GM19438 (cell line): Measurements from ENCODE around the gene ATXN7.

ENCODE experiments used
- ATAC-seq: cut with Tn5 transposase; IDR thresholded peaks from one replicate; pipeline ENCODE4 v1.9.1; 2021; ENCODE audit warnings: low read depth; ENCODE audit not compliant: unreplicated experiment

The ATXN7 gene

DNA sequence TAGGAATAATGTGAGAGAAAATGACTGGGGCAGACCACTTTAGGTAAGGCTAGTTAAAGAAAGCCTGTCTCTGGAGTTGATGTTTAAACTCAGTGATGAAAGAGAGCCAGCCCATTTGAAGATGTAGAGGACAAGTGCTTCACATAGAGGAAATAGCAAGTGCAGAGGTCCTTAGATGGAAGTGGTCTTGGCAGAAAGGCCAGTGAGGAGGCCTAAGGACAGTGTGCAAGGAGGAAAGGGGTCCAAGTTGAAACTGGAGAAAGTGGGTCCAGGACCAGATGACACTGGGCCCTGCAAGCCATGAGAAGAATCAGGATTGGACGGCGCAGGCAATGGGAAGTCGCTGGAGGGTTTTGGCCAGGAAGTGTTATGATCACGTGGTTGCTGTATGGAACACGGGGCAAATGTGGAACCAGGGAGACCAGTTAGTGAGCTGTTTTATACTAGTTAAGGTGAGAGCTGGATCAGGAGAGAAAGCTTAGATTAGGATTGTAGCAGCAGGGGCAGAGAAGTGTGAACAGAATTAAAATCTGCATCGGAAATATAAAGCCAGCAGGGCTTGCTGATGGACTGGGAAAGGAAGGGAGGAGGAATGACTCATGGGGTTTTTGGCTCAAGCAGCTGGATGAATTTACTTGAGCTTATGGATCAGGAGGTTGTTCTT, 96.5 kb downstream of the ATXN7 start:
- ATAC-seq: no peak

DNA sequence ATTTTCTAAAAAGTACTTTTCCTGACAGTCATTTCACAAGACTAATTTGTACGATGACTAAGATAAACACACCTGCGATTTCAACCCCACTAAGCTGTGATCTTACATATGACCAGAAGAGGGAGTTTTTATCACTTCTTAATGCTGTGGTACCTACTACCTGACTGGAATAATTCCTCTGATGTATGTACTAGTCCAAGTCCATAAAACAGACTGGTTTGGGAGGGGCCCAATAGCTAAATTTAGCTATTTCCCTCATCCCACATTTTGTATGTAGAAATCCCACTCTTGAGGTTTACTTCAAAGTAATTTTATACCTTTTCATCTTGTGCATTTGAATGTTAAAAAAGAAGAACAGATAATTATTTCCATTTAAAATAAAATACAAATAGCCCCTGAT, 98.2 kb downstream of the ATXN7 start:
- ATAC-seq: peak; percentile 80

DNA sequence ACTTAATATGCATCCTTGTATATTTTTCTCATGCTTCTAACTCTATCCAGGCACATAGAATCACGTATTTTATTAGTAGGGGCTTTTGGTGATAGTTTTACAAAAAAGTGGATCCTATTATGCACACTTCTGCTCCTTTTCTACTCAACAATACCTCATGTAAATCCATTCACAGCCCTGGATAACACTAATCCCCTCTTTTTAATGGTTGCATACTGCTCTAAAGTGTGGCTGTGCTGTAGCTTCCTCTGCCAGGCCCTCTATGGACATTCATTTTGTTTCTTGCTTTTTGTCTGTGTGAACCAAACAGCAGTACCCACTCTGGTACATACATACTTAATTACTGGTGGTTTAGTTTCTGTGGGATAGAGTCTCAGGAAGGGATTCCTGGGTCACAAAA, 99.8 kb downstream of the ATXN7 start:
- no peak for ATAC-seq

DNA sequence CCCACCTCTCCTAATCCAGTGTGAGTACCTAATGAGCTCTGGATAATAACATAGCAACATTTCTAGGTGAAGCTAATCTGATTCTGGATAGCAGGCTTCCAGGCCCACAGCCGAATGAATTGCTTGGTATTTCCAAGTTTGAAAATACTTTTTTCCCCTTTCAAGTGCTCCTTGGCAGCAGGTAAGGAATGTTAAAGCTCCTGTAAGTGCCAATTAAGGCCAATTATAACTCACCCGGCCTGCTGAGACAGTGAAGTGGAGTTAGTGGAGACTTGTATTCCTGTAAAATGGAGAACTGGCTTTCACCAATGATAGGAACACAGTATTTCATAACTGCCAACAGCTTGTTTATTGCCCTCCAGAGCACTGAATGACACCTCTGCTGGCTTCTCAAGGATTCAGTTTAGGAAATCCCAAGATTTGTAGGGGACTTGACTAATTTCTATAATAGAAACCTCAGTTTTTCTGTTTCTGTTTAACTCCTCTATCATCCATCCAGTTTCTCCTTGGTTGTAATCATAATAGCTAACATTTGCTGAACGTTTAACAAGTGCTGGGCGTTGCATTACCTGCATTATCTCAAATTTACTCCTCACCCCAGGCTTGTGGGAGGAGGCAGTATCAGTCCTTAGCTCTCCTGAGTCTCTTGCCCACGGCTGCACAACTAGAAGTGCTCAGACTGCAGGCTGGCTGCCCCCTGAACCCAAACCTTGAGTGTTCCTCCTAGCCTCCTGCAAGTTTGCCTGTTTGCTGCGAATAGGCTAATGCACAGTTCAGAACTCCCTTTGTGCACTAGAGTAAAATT, 101.2 kb downstream of the ATXN7 start:
- no peak for ATAC-seq

DNA sequence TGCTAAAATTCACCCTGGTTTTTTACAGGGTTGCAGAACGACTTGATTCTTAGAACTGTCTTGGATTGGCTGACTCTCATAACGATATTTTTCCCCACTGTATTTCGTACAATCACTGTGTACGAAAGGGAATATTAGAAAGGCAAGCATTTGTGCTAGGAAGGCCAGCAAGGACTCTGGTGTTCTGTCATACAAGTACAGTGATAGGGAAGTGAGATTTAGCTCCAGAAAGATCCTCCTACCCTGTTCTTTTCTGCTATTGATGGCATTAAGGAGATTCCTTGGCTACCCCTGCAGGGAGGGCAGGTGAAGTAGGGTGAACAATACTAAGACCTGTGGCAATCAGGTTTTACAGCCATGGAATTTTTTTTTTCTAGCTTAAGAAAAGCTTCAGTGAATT, 102.3 kb downstream of the ATXN7 start:
- no peak for ATAC-seq

DNA sequence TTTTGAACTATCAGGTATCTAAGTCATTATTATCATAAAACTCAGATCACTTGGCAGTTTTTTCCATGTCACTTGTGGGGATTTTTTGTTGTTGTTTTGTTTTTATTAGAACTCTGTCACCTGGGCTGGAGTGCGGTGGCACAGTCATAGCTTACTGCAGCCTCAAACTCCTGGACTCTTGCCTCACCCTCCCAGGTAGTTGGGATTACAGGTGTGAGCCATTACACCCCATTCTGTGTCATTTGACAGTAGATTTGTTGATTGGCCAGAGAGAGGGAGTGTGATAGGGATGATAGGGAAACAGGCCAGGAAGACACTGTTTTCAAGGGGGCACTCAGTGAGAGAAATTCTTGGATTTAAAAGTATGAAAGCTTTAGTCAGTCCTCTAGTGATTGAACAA, 103.2 kb downstream of the ATXN7 start:
- ATAC-seq: no peak

DNA sequence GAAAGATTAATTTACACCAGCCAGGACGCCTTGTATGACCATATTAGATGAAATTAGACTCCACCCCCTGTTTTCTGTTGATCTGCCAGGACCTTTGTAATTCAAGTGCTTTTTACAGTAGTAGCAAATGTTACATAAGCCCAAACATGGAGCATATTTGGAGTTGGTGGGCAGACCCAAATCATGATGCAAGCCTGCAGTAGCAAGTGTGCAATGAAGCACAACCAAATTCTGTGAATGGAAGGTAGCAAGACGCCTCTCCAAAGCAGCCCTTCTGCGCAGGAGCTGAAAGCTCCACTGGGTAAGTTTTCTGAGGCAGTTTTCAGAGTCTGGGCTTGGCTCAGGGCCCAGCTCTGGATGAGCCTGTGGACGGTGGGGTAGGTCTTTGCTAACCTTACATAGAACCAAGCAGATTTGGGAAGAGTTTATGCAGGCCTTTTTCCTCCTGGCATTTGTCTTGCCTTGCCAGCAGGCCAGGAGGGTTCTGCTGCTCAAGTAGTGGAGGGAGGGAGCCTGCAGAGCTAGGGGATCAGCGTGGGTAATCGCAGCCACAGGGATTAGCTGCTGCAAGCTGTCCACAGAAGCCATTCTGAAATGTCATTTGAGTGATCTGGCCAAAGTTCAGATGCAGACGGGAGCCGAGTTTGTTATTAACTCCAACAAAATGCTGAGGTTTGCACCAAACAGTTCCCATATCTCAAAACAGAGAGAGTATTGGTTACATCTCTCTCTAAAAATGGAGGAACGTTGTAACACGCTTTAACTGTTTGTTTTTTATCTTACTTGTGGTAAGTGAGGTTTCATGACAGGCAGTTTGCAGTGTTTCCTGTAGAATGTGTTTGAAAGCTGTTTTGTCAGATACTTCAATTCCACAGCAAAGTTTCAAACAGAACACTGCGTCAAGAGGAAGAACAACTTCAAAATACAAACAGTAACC, 104.3 kb downstream of the ATXN7 start:
- peak; percentile 64 for ATAC-seq

DNA sequence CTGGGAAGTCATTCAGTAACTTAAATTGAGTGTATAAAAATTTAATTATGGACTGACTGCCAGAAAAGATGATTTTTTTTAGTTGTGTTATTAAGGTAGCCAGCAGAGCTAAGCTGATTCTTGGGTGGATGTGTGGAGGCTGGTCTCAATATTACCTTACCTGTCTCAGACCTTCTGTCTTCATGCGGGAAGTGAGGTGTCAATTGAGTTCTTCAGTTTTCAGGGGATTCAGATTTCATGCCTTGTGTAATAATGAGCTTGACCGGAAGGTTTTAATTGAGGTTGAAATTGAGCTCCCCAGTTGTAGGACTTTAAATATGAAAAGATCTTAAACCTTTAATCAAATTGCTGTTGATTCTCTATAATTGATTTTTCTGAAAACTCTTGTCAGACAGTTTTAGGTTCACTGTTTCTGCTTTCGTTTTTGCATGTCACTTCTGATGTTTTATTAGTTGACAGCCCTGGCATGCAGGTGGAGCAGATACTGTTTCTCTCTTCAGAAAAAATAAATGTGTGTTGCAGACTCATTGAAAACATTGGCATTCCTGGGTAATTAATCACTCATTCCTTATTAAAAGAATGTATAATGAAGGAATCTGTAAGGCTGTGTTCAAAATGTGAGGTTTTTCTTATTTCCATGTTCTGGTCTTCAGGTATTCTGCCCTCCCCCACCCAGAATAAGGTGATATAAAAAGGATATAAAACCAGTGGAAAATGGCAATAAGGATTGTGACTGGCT, 105.1 kb downstream of the ATXN7 start:
- peak; percentile 23 for ATAC-seq

DNA sequence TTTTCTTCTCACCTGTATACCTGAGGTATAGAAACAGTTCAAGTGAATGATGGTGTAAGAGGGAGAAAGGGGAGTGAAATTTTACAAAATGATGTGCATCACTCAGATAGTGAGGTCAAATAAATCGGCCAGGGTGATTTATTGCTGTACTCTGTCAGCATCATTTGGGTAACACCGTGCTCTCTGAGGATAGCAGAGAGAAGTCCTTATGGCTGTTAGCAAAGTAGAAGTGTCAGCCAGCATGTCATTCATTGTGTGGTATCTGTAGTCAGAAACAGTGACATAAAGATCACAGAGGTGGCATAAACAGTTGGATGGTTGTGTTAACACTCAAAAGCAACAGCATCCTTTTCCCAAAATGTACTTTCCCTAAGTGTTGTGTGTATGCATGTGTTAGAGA, 106.2 kb downstream of the ATXN7 start:
- ATAC-seq: no peak

DNA sequence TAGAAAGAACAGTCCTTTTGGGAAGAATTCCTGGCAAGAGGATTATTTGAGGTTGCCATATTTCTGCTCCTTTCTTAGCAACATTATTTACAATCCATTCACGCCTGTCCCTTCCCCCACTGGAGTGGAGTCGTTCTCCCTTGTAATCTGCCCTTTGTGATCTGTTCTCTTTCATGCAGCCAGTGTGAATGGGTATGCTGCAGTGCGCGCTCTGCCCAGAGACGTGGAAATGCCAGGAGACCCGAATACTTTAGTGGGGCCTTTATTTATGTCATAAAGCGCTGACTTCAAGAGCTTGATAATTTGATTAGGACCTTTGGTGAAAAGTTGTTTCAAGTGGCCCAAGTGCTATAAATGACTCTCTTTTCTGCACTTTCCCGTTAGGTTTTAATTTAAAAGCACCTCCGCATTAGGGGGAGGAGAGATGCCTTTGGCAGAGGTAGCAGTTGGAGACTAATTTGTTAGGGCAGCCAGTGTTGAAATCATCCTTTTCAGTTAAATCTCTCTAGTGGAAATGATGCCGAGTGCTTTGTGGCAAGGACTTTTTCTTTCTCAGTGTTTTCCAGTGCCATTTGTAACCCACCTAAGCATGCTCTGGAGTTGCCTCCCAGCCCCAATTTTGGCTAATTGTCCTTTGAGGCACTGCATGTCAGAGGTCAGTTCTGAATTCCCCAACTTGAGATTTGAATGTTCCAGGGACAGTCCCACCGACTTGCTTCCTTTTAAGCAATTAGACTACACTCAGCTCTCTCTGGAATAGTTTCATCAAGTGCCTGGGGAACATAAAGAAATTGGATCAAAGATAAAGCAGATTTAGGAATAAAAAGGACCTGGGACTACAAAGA, 107.2 kb downstream of the ATXN7 start:
- ATAC-seq: no peak

DNA sequence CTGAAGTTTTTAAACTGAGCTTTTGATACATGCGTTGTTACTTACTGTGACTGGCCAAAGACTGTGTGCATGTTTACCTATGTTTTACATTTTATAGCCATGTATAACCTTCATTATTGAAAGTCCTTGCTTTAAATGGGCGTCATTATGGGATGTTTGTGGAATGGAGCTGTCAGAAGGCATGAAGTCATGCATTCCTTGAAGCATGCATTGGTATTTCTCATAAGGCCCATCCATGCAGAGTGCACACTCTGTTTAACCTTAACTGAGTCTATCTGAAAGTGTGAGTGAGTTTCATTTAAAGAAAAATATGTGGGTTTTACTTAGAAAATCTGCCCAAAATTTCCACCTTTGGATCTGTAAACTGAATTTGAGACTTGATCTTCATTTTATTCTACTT, 108.5 kb downstream of the ATXN7 start:
- no peak for ATAC-seq

DNA sequence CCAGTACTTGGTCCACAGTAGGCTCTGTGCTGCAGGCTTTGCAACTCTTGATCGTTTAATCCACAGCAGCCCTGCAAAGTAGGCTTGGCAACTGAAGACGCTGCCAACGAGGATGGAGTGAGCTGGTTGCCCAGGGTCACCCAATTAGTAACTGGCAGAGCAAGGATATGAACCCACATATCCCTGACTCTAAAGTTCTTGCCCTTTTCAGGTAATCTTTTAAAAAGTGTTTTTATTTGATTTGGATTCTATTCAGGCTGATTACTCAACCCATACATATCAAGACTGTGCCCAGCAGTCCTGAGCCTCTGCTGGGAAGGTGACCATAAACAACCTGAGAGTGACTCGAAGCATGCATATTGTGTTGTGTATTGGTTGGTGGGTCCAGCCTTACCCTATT, 109.3 kb downstream of the ATXN7 start:
- no peak for ATAC-seq

DNA sequence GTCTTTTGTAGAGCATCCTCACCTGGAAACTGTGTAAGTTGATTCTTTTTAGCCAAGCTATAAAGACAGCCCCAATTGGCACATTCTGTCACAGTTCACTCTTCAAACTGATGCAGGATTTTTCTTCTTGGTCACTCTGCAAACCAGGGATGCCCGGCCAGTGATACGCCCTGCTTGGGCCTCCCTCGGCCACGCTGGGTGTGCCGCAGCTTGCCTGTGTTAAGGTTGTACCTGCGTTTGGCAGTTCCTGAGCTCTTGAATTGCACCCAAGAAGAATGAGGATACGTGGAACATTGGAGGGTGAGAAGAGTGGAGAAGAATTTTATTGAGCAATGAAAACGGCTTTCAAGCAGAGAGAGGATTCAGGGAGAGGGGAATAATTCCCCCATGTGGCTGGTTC, 109.7 kb downstream of the ATXN7 start:
- ATAC-seq: no peak

DNA sequence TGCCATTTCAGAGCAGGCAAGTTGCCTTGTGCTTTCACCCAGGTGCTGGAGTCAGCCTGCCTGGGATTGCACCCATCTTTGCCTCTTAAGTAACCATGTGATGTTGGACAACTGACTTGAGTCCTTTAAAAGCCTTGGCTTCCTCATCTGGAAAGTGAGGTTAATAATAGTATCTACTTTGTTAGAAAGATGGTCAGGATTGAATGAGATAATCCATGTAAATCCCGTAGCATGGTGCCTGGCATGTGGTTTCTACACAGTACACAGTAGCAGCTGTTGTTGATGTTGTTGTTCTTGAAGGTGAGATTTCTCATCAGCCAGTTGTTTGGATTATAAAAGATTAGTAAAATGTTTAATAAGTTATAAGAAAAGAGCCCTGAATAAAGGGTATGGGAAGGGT, 110.8 kb downstream of the ATXN7 start:
- no peak for ATAC-seq

DNA sequence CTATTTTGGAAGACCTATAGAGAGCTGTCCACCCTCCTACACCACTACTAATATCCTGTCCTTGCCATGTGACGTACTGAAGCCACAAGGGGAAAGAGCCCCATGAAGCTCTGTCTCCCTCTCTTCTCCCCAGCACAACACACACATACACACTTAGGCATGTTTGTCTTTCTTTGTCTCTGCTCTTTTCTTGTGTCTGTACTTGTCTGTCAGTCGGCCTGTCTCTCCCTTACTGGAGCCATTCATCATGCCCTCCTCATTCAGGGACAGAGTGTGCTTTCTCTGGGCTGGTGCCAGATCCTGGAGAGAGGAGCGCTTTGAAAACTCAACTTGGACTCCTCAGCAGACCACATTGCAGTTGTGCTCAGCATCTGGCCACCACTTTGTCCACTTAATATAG, 112.1 kb downstream of the ATXN7 start:
- ATAC-seq: no peak

DNA sequence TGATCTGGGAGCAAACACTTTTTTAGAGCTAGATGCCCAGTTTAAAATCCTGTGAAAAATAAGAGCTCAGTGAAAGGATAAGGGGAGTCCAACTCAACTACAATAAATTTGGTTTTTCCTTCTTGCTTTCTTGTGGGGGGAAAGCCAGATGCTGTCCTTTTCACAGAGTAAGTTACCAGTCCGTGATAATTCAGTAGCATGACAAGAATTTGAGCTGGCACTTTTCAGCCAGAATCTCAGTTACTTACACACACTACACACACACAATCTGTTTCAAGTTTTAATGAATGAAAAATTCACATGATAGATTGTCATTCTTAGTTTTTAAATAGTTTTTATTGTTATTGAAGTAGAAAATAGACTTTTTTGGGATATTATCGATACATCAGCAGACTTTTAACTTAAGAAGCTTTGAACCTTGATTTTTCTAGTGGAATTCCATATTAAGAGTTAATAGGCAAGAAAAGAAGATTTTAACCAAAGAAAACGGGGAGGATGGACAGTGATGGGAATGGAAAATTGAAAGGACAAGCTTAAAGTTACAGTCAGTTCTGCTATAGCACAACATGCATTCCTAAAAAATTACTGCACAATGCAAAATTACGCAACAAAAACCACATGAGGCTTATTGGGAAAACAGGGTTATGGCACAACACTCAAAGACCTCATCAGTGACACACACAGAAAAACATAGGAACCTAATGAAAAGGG, 112.6 kb downstream of the ATXN7 start:
- no peak for ATAC-seq

DNA sequence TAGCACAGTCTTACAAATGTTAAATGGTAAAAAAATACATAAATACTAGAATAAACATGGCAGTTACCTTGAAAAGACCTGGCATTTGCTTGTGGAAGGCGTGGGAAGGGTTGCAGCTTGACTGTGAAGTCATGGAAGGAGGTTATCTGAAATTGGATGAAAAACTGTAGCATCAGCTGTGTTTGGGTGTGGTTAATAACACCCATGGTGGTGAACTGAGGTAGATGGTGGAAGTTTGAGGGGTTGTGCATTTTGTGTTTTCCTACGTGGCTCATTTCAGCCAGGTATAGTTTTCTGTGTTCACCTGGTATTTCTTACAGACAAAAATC, 113.2 kb downstream of the ATXN7 start:
- ATAC-seq: no peak

DNA sequence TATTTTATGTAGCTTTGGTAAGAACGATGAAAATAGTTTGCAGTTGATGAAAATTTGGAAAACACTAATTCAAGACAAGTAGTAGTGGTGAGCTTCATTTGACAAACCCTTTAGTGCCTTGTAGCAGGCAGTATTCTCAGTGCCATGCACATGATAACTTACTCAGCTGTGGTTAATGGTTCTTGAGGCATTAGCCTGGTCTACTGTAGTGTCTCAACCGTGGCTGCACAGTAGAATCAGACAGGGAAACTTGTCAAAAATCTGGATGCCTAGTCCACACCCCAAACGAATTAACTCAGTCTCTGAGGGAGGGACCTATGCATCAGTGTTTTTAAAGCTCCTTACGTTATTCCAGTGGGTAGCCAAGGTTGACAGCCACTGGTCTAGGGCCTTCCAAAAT, 114.2 kb downstream of the ATXN7 start:
- ATAC-seq: no peak
